Rectal smooth muscle tissue (tissue), 1 donor: ENCODE measurements around the gene SYNE3.

Experiments
- H3K27ac ChIP-seq: one replicate; pipeline ENCODE4 v1.7.0; 2013; ENCODE audit warnings: low read depth, low read length, inconsistent platforms
- H3K27me3 ChIP-seq: one replicate; pipeline ENCODE4 v1.7.0; 2013; ENCODE audit warnings: low read length; ENCODE audit not compliant: control insufficient read depth, insufficient read depth
- H3K36me3 ChIP-seq: one replicate; pipeline ENCODE4 v1.7.0; 2013; ENCODE audit warnings: low read length; ENCODE audit not compliant: control insufficient read depth, insufficient read depth
- H3K4me1 ChIP-seq: one replicate; pipeline ENCODE4 v1.7.0; 2013; ENCODE audit warnings: low read length; ENCODE audit not compliant: control insufficient read depth, insufficient read depth
- H3K4me3 ChIP-seq: one replicate; pipeline ENCODE4 v1.7.0; 2013; ENCODE audit warnings: low read length
- H3K9ac ChIP-seq: one replicate; pipeline ENCODE4 v1.7.0; 2013; ENCODE audit warnings: low read length

Gene SYNE3

DNA sequence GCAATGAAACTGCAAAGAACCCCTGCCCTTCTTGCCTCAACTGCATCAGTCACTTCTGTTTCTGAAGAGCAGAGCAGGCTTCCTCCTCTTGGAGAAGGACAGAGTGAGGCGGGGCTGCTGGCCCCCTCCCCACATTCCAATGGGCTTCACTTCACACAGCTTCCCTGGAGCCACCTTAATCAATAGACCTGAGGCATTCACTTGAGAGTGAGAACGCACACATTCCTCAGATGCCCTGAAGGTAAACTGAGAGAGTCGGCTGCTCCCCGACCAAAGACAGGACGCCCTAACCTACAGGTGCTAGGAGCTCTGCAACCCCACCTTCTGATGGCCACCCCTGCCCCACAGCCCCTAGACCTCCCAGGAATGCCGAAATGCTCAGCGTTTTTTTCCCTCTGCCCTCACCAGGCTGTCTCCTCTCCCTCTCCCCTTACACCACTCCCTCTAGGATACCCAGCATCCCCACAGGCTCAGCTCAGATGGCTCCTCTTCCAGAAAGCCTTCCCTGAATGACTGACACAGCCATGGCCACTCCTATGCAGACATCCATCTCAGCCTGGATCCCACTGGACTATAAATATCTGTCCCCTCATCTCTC is 31.1 kb downstream of the SYNE3 start:
- no peak overlapping the region for H3K4me3 ChIP-seq
- no peaks in the 10 kb centered on the region for H3K27me3 ChIP-seq
- no peak overlapping the region for H3K9ac ChIP-seq
- no peaks in the 10 kb centered on the region for H3K36me3 ChIP-seq
- no peak overlapping the region for H3K27ac ChIP-seq
- H3K4me1 ChIP-seq = peaks cover 3% of the 10 kb centered on the region

DNA sequence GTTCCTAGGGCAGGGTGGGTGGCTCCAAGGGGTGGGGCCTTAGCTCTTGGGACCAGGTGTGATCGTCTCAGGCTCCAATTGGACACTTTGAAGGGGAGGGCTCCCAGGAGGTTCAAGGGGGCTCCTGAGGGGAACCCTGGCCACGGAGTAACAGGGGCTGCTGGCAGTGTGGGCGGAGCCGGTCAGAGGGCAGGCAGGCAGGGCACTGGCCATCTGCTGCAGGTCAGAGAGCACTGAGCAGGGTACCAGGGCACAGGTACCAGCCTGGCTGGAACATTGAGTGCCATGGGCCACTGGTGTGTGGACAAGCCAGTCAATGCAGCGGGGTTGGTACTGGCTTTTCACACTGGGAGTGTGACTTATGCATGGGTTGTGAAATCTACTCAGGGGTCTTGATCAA is 32.2 kb downstream of the SYNE3 start:
- Histone ChIP-seq H3K36me3 (no peaks in the 10 kb centered on the region), H3K27me3 (no peaks in the 10 kb centered on the region), H3K4me3 (no peak overlapping the region), H3K4me1 (peaks cover 3% of the 10 kb centered on the region), H3K27ac (no peak overlapping the region), H3K9ac (no peak overlapping the region)

DNA sequence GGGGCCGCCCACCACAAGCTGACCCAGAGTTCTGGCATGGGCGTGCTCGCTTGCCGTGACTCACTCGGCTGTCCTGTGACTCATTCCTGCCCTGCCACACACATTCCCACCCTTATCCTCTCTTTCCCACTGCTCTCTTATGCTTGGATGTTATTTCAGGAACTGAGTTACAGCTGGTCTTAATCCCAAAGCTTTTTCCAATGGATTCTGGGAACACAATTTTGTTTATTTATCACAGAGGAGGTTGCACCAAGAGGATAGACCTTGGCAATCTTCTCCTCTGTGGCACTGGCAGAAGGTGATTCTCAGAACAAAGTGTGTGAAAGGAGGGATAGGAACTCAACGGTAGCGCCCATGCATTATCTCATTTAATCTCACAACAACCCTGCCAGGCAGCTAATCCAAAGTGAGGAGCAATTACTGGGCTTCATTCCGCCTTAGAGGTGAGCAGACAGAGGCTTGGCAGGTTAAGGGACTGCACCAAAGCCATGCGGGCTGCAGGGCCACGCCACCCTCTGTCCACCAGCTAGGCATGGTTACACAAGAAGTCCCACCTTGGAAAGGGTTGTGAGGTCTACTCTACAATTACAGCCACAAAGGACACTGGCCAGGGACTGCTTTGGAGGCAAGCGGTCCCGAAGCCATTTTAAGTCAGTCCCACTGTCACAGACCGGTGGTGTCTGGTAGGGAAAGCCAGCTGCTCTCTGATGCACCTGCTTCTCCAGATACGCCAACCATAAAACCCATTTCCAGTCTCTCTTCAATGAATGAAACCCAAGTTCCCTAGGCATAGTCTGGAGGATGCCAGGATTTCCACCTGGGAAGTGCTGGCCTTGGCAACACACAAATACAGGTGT is 32.9 kb downstream of the SYNE3 start:
- H3K27ac ChIP-seq = peak overlapping the region; percentile 40
- H3K4me3 ChIP-seq = no peak overlapping the region
- peaks cover 3% of the 10 kb centered on the region for H3K4me1 ChIP-seq
- no peaks in the 10 kb centered on the region for H3K27me3 ChIP-seq
- no peak overlapping the region for H3K9ac ChIP-seq
- H3K36me3 ChIP-seq = no peaks in the 10 kb centered on the region

DNA sequence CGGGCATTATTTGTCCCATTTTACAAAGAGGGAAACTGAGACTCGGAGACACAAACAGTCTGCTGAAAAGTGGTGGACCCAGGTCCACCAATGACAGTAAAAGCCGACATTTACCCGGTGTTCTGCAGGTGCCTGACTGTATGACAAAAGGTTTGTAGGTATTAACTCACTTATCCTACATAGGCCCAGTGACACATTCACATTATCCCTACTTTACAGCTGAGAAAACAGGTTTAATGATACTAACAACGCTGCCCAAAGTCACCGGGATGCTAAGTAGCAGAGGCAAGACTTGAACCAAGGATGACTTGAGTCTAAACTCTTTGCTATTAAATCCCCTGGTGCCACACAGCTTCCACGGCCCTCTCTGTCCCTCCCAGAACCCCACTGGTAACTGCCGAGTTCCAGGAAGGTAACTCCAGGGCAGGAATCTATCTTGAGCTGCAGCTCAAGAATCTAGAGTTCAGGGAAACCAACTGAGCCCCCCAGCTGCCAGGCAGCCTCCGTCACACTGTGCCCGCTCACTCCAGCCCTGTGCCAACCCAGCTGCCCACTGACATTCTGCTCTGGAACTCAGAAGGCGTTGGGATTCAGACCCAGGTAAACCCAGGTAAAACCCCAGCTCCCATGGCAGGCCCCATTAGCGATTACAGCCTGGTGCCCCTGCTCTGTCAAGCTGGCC is 33.7 kb downstream of the SYNE3 start:
- H3K27me3 ChIP-seq = no peaks in the 10 kb centered on the region
- H3K27ac ChIP-seq = peak overlapping the region; percentile 25
- H3K4me1 ChIP-seq = peaks cover 6% of the 10 kb centered on the region
- H3K4me3 ChIP-seq = no peak overlapping the region
- H3K36me3 ChIP-seq = no peaks in the 10 kb centered on the region
- no peak overlapping the region for H3K9ac ChIP-seq

DNA sequence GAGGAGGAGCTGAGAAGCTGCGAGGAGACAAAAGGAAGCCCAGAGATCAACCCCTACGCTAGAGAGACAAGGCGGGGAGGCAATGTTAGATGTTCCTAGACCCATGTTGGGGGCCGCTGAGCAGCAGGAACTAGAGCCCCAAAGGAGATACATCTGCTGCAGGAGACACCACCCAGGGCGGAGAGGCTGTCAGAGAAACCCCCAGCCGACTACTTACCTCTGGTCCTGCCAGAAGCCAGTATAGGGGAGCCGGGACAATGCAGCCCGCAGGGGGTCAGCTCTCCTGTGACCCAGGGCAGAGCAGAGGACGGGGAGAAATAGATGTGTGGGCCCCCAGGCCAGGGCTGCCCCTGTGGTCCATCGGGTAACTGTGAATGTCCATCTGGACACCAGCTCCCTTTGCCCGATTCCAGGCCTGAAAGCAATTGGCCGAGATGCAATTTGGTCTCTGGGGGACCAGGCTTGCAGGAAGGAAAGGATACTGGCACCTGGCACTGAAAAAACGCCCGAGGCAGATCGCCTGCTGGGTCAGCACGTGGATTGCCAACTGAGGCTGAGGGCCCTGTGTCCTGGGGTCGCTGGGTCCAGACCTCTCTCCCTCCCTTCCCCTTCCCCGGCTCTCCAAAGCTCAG is 34.9 kb downstream of the SYNE3 start:
- Histone ChIP-seq H3K27me3 (no peaks in the 10 kb centered on the region), H3K4me3 (no peak overlapping the region), H3K27ac (no peak overlapping the region), H3K4me1 (peaks cover 7% of the 10 kb centered on the region), H3K9ac (no peak overlapping the region), H3K36me3 (no peaks in the 10 kb centered on the region)

DNA sequence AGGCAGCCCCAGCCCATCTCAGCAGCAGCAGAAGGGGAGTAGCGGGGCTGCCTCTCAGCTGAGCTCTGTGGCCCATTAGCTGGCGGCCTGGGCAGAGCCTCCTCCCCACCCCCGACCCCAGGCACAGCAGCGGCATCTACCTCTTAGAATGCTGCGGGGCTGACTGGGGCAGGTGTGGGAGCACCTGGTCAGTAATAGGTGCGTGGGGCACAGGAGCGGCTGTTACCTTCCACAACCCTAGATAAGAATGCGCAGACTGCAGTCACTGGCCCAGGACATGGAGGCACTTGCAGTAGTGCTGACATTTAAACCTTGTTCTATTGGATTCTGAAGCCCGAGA is 35.6 kb downstream of the SYNE3 start:
- Histone ChIP-seq H3K4me3 (no peak overlapping the region), H3K27ac (peak overlapping the region; percentile 18), H3K36me3 (no peaks in the 10 kb centered on the region), H3K4me1 (peaks cover 7% of the 10 kb centered on the region), H3K27me3 (no peaks in the 10 kb centered on the region), H3K9ac (no peak overlapping the region)

DNA sequence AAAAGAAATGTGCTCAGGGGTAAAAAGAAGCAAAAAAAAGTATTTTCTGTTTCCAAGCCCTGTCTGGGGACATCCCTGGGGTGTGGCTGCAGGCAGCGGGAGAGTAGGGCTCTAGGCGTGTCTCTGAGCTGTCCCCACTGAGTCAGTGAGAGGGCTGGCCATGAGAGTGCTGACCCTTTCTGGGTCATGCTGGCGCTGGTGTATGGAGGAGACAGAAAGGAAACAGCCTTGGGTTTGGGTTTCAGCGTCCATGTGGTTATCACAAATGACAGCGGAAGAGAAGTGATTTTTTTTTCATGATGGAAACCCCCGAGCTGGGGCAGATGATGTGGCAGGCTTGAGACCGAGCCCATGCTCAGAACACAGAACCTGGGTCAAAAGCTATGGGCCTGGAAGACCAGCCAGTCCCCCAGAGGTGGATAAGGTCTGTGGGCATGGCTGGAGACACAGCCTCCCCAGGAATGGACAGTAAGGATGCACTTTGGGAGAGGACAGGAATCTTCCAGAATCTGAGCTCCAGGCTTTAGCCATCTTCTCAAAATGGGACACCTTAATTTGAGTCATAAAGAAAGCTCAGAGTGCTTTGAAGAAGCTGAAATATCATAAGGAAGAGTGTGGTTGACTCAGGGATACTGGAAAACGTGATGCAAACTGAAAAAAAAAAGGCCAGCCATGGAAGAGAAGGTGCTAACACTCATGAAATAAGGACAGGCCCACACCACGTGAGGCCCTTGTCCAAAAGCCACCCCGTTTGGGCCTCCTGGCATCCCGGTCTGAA is 36.2 kb downstream of the SYNE3 start:
- Histone ChIP-seq H3K4me3 (no peak overlapping the region), H3K36me3 (no peaks in the 10 kb centered on the region), H3K27me3 (no peaks in the 10 kb centered on the region), H3K4me1 (peaks cover 7% of the 10 kb centered on the region), H3K9ac (no peak overlapping the region), H3K27ac (peak overlapping the region; percentile 18)

DNA sequence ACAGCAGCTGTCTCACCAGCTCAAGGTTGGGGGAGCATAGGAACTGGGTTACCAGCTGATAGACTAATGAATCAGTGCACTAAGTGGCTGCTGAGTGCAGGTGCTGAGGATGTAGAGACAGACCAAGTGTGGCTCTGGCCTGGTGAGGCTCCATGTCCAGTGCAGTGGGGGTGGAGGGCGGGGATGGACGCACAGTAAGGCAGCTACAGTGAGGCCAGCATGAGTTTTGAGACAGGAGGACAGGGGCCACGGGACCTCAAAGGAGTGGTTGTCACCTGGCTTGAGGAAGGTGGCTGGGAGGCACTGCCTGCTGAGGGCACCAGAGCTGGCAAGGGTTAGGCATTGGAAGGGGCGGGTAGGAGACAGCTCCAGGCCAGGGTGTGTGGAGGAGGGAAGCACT is 37.0 kb downstream of the SYNE3 start:
- no peak overlapping the region for H3K9ac ChIP-seq
- H3K27ac ChIP-seq = no peak overlapping the region
- H3K27me3 ChIP-seq = no peaks in the 10 kb centered on the region
- H3K4me1 ChIP-seq = peaks cover 7% of the 10 kb centered on the region
- H3K36me3 ChIP-seq = peaks cover 2% of the 10 kb centered on the region
- no peak overlapping the region for H3K4me3 ChIP-seq

DNA sequence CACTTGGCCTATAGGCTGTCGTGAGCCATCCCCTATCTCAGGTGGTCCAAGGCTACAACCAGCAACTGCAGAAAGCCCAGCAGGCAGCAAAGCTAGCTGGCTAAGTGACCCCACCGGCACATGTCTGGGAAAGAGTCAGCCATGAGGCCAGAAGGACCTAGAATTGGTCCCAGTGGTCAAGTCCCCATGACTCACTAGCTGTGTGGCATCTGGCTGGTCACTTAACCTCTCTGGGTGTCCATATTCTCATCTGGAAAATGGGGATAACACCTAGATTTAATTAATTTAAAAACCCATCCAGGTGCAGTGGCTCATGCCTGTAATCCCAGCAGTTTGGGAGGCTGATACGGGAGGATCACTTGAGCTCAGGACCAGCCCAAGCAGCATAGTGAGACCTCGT is 37.6 kb downstream of the SYNE3 start:
- Histone ChIP-seq H3K4me3 (no peak overlapping the region), H3K27ac (no peak overlapping the region), H3K36me3 (peaks cover 8% of the 10 kb centered on the region), H3K27me3 (no peaks in the 10 kb centered on the region), H3K4me1 (peaks cover 6% of the 10 kb centered on the region), H3K9ac (no peak overlapping the region)

DNA sequence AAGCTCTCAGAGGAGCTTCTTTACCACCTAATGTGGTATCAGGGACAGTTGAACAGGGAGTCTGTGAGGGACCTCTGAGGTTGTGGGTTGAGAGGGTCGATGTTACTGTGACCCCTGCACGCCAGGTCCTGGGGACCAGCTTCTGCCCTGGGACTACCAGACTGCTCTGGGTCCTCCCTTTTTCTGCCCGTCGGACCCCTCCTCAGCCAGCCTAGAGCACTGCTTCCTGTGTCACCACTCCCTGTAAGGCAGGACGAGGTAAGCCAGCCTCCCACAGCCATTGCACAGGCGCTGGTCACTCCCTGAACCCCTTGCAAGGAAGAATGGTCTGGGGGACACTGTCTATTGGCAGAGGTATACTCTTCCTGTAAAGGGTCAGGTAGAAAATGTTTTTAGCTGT is 38.1 kb downstream of the SYNE3 start:
- H3K4me1 ChIP-seq = peaks cover 4% of the 10 kb centered on the region
- no peak overlapping the region for H3K9ac ChIP-seq
- H3K4me3 ChIP-seq = no peak overlapping the region
- no peaks in the 10 kb centered on the region for H3K27me3 ChIP-seq
- H3K27ac ChIP-seq = no peak overlapping the region
- H3K36me3 ChIP-seq = peaks cover 10% of the 10 kb centered on the region

DNA sequence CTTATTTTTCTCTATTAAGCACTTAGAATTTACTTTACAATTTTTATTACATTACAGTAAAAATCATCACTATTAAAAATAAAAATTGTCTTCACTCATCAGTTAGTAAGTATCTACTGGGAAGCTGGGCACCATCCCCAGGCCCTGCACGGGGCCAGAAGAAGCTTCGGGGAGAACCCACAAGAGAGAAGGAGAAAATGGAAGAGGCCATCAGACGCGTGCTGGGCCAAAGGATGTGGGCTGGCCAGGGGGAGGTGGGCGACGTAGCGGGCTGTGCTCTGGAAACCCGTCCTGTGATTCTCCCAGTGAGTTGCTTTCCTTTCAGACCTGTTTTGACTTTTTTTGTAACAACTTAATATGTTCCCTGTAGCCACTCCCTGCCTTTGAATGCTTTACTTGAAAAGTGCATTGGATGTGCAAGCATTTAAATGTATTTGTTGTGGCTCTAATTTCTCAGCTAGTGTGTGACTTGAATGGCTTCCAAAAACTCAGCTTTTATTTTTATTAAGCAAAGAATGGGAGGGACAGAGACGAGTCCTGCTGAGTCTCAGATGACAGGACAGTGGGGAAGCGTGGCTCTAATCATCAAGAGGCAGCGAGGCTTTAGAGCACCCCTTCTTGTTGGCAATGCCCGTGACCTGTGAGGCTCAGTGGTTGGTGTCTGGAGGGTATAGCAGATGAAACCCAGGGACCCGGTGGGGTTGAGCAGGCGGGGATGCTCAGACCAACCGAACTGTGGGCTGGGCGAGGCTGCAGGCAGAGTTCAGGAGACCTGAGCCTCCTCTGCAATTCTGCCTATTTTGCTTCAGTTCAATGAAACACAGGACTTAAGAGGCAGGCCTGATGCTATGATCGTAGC is 38.8 kb downstream of the SYNE3 start:
- Histone ChIP-seq H3K36me3 (peaks cover 13% of the 10 kb centered on the region), H3K4me1 (peaks cover 4% of the 10 kb centered on the region), H3K9ac (no peak overlapping the region), H3K27ac (no peak overlapping the region), H3K27me3 (no peaks in the 10 kb centered on the region), H3K4me3 (no peak overlapping the region)
